ENCODE results near the gene DEXI. TPM values are rescaled to one million over a fixed set of nuclear protein-coding genes. Genes with fewer than 3 reads are reported as not detected.

The DEXI gene
- total and polyA plus RNA-seq, 7 donors = 13.9 to 99.9 (median 55.0) TPM

- TF ChIP-seq EP300 (IDR thresholded peaks at IDR 0.05) (no peak), CTCF (IDR thresholded peaks at IDR 0.05) (no peak), POLR2A (IDR thresholded peaks at IDR 0.05) (no peak), POLR2AphosphoS5 (IDR thresholded peaks at IDR 0.05) (no peak)
- 95 to 96% methylated on average over 1 of the region's 1 CpG for WGBS, 2 donors
- H3K4me3 ChIP-seq = no peak overlapping the region
- peaks cover 0 to 5% (median 0%) of the 10 kb centered on the region in 4 donors for H3K9me3 ChIP-seq
- no peak overlapping the region for H3K27ac ChIP-seq
- intact Hi-C loops (cut with DNase I) = no loop called here
- no peaks in the 10 kb centered on the region for H3K4me1 ChIP-seq
- no peaks in the 10 kb centered on the region for H3K27me3 ChIP-seq
- H3K36me3 ChIP-seq = no peaks in the 10 kb centered on the region
- DNase-seq = no peak
Measured at GRCh38 chr16:10902999-10903398, 39.3 kb downstream of the DEXI start.

- Histone ChIP-seq H3K4me1 (no peaks in the 10 kb centered on the region), H3K9me3 (no peaks in the 10 kb centered on the region), H3K27me3 (peaks cover 0 to 14% (median 0%) of the 10 kb centered on the region in 3 donors), H3K36me3 (no peaks in the 10 kb centered on the region), H3K27ac (no peak overlapping the region), H3K4me3 (no peak overlapping the region)
- no peak for DNase-seq
- intact Hi-C loops (cut with DNase I) = no loop called here
- TF ChIP-seq CTCF (IDR thresholded peaks at IDR 0.05) (no peak), POLR2AphosphoS5 (IDR thresholded peaks at IDR 0.05) (no peak), EP300 (IDR thresholded peaks at IDR 0.05) (no peak)
- 59 to 74% methylated on average over 5 of the region's 5 CpGs for WGBS, 2 donors
Measured at GRCh38 chr16:10897134-10897533, 45.1 kb downstream of the DEXI start.

GRCh38 chr16:10896723-10897122 is 45.5 kb downstream of the DEXI start:
- TF ChIP-seq POLR2A (IDR thresholded peaks at IDR 0.05) (no peak), CTCF (IDR thresholded peaks at IDR 0.05) (no peak), EP300 (IDR thresholded peaks at IDR 0.05) (no peak), POLR2AphosphoS5 (IDR thresholded peaks at IDR 0.05) (no peak)
- no peaks in the 10 kb centered on the region for H3K36me3 ChIP-seq
- no peak overlapping the region for H3K27ac ChIP-seq
- no peak overlapping the region for H3K4me3 ChIP-seq
- peaks cover 0 to 14% (median 0%) of the 10 kb centered on the region in 3 donors for H3K27me3 ChIP-seq
- no peaks in the 10 kb centered on the region for H3K9me3 ChIP-seq
- DNase-seq = no peak
- intact Hi-C loops (cut with DNase I) = no loop called here
- WGBS, 2 donors = 91% methylated on average over 2 of the region's 2 CpGs
- H3K4me1 ChIP-seq = no peaks in the 10 kb centered on the region

GRCh38 chr16:10896165-10896564 is 46.1 kb downstream of the DEXI start:
- 51 to 71% methylated on average over 3 of the region's 3 CpGs for WGBS, 2 donors
- no peaks in the 10 kb centered on the region for H3K36me3 ChIP-seq
- H3K4me3 ChIP-seq = no peak overlapping the region
- H3K4me1 ChIP-seq = no peaks in the 10 kb centered on the region
- no peaks in the 10 kb centered on the region for H3K9me3 ChIP-seq
- no peak for DNase-seq
- H3K27ac ChIP-seq = no peak overlapping the region
- peaks cover 0 to 14% (median 0%) of the 10 kb centered on the region in 3 donors for H3K27me3 ChIP-seq
- TF ChIP-seq POLR2AphosphoS5 (IDR thresholded peaks at IDR 0.05) (no peak), POLR2A (IDR thresholded peaks at IDR 0.05) (no peak), EP300 (IDR thresholded peaks at IDR 0.05) (no peak), CTCF (IDR thresholded peaks at IDR 0.05) (no peak)
- intact Hi-C loops (cut with DNase I) = no loop called here
